IMR-90 (cell line): ENCODE results near the gene HS3ST5. TPM values are rescaled to one million over a fixed set of nuclear protein-coding genes. Genes with fewer than 3 reads are reported as not detected.

ENCODE experiments used
- ATAC-seq: fragments of 200-7000 bp; cut with Tn5 transposase; 2 replicates; pipeline ENCODE4 v1.9.1; 2020; ENCODE audit warnings: low read depth, mild to moderate bottlenecking, moderate library complexity
- BruUV-seq: library from RNA; stranded (reverse); fragments of 400-500 nt; replicated peaks from 2 replicates; lab custom pipeline; 2021; lab: Mats Ljungman, UMichigan
- CTCF ChIA-PET: fragments of 300-600 bp; formaldehyde crosslinking; extraction: SDS; loops from one replicate; lab custom pipeline; 2021; ENCODE audit warnings: antibody characterized with exemption; lab: Yijun Ruan, JAX
- POLR2A ChIA-PET: fragments of 300-600 bp; sonication (Branson Sonifier 250); formaldehyde crosslinking; loops from one replicate; lab custom pipeline; 2022; ENCODE audit warnings: antibody characterized with exemption; ENCODE audit not compliant: unreplicated experiment; lab: Charles Lee
- DNase-seq: peaks from one replicate; pipeline ENCODE4 v3.0.0; 2013
- H2AFZ ChIP-seq: replicated peaks from 2 replicates; pipeline ENCODE3; 2013; ENCODE audit warnings: low read length, mild to moderate bottlenecking; ENCODE audit not compliant: poor library complexity
- H2AK5ac ChIP-seq: 2 replicates; pipeline ENCODE4 v1.6.1; 2013; ENCODE audit warnings: low read depth, low read length, inconsistent platforms
- H2AK9ac ChIP-seq: replicated peaks from 2 replicates; pipeline ENCODE3; 2013; ENCODE audit warnings: mild to moderate bottlenecking, low read depth, low read length, moderate library complexity; ENCODE audit not compliant: poor library complexity
- H2BK120ac ChIP-seq: 2 replicates; pipeline ENCODE4 v1.6.1; 2013; ENCODE audit warnings: low read depth, low read length, inconsistent platforms
- H2BK15ac ChIP-seq: 3 replicates; pipeline ENCODE4 v1.6.1; 2013; ENCODE audit warnings: low read depth, low read length, inconsistent platforms
- H2BK20ac ChIP-seq: 2 replicates; pipeline ENCODE4 v1.6.1; 2013; ENCODE audit warnings: low read depth, mild to moderate bottlenecking, inconsistent platforms, low read length, moderate library complexity
- H2BK5ac ChIP-seq: 2 replicates; pipeline ENCODE4 v1.6.1; 2013; ENCODE audit warnings: mild to moderate bottlenecking, low read depth, low read length, inconsistent platforms; ENCODE audit not compliant: poor library complexity, severe bottlenecking
- H3K14ac ChIP-seq: replicated peaks from 2 replicates; pipeline ENCODE4 v1.6.1; 2013; ENCODE audit warnings: low read depth, low read length, inconsistent platforms
- H3K18ac ChIP-seq: 2 replicates; pipeline ENCODE4 v1.6.1; 2013; ENCODE audit warnings: low read depth, low read length, control low read depth
- H3K23ac ChIP-seq: 2 replicates; pipeline ENCODE4 v1.6.1; 2013; ENCODE audit warnings: low read depth, low read length, inconsistent platforms
- H3K27ac ChIP-seq: 2 replicates; pipeline ENCODE4 v1.5.1; 2013; ENCODE audit warnings: mild to moderate bottlenecking, control low read depth, low read length; ENCODE audit not compliant: insufficient read depth
- H3K27me3 ChIP-seq: 2 replicates; pipeline ENCODE4 v1.6.1; 2013; ENCODE audit warnings: low read length; ENCODE audit not compliant: control insufficient read depth, insufficient read depth
- H3K36me3 ChIP-seq: 2 replicates; pipeline ENCODE4 v1.6.1; 2013; ENCODE audit warnings: low read length, mixed read lengths; ENCODE audit not compliant: control insufficient read depth, insufficient read depth
- H3K4ac ChIP-seq: 2 replicates; pipeline ENCODE4 v1.6.1; 2013; ENCODE audit warnings: low read depth, low read length, inconsistent platforms
- H3K4me1 ChIP-seq: 2 replicates; pipeline ENCODE4 v1.6.1; 2013; ENCODE audit warnings: low read length, mixed read lengths; ENCODE audit not compliant: control insufficient read depth, insufficient read depth
- H3K4me2 ChIP-seq: 2 replicates; pipeline ENCODE4 v1.6.1; 2013; ENCODE audit warnings: low read depth, mild to moderate bottlenecking, control low read depth, low read length, moderate library complexity
- H3K4me3 ChIP-seq: 2 replicates; pipeline ENCODE4 v1.5.1; 2013; ENCODE audit warnings: low read depth, mild to moderate bottlenecking, control low read depth, low read length, moderate library complexity; ENCODE audit not compliant: insufficient read depth
- H3K56ac ChIP-seq: 2 replicates; pipeline ENCODE4 v1.6.1; 2013; ENCODE audit warnings: low read length, inconsistent platforms; ENCODE audit not compliant: insufficient read depth; ENCODE audit errors: extremely low read depth
- H3K79me1 ChIP-seq, 2 experiments: 2 replicates each; pipeline ENCODE4 v1.6.1; 2013; ENCODE audit warnings: low read length in 2 of 2, inconsistent platforms in 1 of 2, low read depth in 1 of 2
- H3K9ac ChIP-seq: 2 replicates; pipeline ENCODE4 v1.6.1; 2013; ENCODE audit warnings: low read depth, low read length, control low read depth
- H3K9me1 ChIP-seq: 2 replicates; pipeline ENCODE4 v1.6.1; 2013; ENCODE audit warnings: low read length, inconsistent platforms; ENCODE audit not compliant: insufficient read depth
- H3K9me3 ChIP-seq: 2 replicates; pipeline ENCODE4 v1.6.1; 2013; ENCODE audit warnings: low read length; ENCODE audit not compliant: control insufficient read depth, insufficient read depth
- H4K20me1 ChIP-seq: 2 replicates; pipeline ENCODE4 v1.6.1; 2013; ENCODE audit warnings: low read length, inconsistent platforms; ENCODE audit not compliant: insufficient read depth
- H4K5ac ChIP-seq: 2 replicates; pipeline ENCODE4 v1.6.1; 2013; ENCODE audit warnings: mild to moderate bottlenecking, low read depth, low read length, control low read depth
- H4K8ac ChIP-seq, 2 experiments: 2 replicates each; pipeline ENCODE4 v1.6.1; 2013; ENCODE audit warnings: low read depth in 2 of 2, low read length in 2 of 2, control low read depth in 1 of 2, inconsistent platforms in 1 of 2
- H4K91ac ChIP-seq: 2 replicates; pipeline ENCODE4 v1.6.1; 2013; ENCODE audit warnings: low read depth, low read length, inconsistent platforms; ENCODE audit not compliant: insufficient read depth
- CEBPB ChIP-seq: IDR thresholded peaks from 2 replicates; pipeline ENCODE4 v1.6.1; 2012; ENCODE audit warnings: low read depth, low read length, improper control_type of control experiment
- CHD1 ChIP-seq: IDR thresholded peaks from 2 replicates; pipeline ENCODE4 v1.6.1; 2012; ENCODE audit warnings: low read depth, low read length, improper control_type of control experiment
- CTCF ChIP-seq: conservative IDR thresholded peaks from 2 replicates; pipeline ENCODE4 v1.5.1; 2012; ENCODE audit warnings: mild to moderate bottlenecking, low read depth, low read length, improper control_type of control experiment
- ELK1 ChIP-seq: fragments of 150-350 bp; IDR thresholded peaks from 2 replicates; pipeline ENCODE4 v1.6.1; 2016; ENCODE audit warnings: low read depth, mild to moderate bottlenecking, low read length, moderate library complexity, borderline replicate concordance
- FOS ChIP-seq: fragments of 150-350 bp; IDR thresholded peaks from 2 replicates; pipeline ENCODE4 v1.6.1; 2016; ENCODE audit warnings: low read depth, low read length
- MAZ ChIP-seq: IDR thresholded peaks from 2 replicates; pipeline ENCODE4 v1.6.1; 2012; ENCODE audit warnings: low read depth, mild to moderate bottlenecking, low read length, improper control_type of control experiment, moderate library complexity, borderline replicate concordance
- POLR2A ChIP-seq: IDR thresholded peaks from 2 replicates; pipeline ENCODE4 v1.6.1; 2012; ENCODE audit warnings: mild to moderate bottlenecking, low read depth, low read length
- RCOR1 ChIP-seq: IDR thresholded peaks from 2 replicates; pipeline ENCODE4 v1.6.1; 2012; ENCODE audit warnings: mild to moderate bottlenecking, low read length, improper control_type of control experiment; ENCODE audit not compliant: insufficient replicate concordance
- SMC3 ChIP-seq: fragments of 150-350 bp; IDR thresholded peaks from 2 replicates; pipeline ENCODE4 v1.6.1; 2016; ENCODE audit warnings: low read depth, mild to moderate bottlenecking, antibody characterized with exemption, low read length, moderate library complexity
- WGBS, 2 experiments: methylation state at CpG; one replicate each; pipeline versions ENCODE4 v1.1.5 to v1.1.7; 2013; ENCODE audit warnings: missing lambda C conversion rate in 2 of 2; ENCODE audit not compliant: insufficient read length in 1 of 2; ENCODE audit errors: extremely low coverage in 2 of 2; 5-methylcytosine and 5-hydroxymethylcytosine counted together
- dilution Hi-C: fragments of 300-500 bp; cut with HindIII; formaldehyde crosslinking; loops from one replicate; pipeline ENCODE4 v1.14.3; 2018; ENCODE audit warnings: low sequenced_read_pairs; ENCODE audit not compliant: unreplicated experiment
- in situ Hi-C: fragments of 300-500 bp; cut with MboI; formaldehyde crosslinking; loops from 3 replicates; pipeline ENCODE4 v1.14.3; 2019; ENCODE audit warnings: low sequenced_read_pairs, inconsistent platforms, mixed read lengths
- intact Hi-C: fragments of 100-400 bp; cut with micrococcal nuclease; formaldehyde crosslinking; loops from 2 replicates; pipeline ENCODE4 v1.10.0; 2022
- polyA plus RNA-seq, 3 experiments: library from polyadenylated mRNA; depleted of rRNA; stranded (reverse); fragments of >200 nt; gene quantifications; 2 replicates each; pipeline ENCODE4 v1.2.3, GENCODE V29; 2012; ENCODE audit warnings: low replicate concordance in 1 of 3
- total RNA-seq: library from RNA; depleted of rRNA; stranded (reverse); fragments of >200 nt; gene quantifications from 2 replicates; pipeline ENCODE4 v1.2.3, GENCODE V29; 2012

The HS3ST5 gene
- total and polyA plus RNA-seq, 2 of the 4 experiments (the other 2 are of a cell fraction): not detected

- Histone ChIP-seq H2AK9ac (no peak overlapping the region), H3K36me3 (no peaks in the 10 kb centered on the region), H2BK5ac (no peak overlapping the region), H3K56ac (no peak overlapping the region), H3K14ac (no peak overlapping the region), H3K9me3 (no peaks in the 10 kb centered on the region; the same call in 1 of the 2 replicates), H4K91ac (no peak overlapping the region), H3K9ac (no peak overlapping the region), H3K9me1 (no peaks in the 10 kb centered on the region), H3K4me1 (no peaks in the 10 kb centered on the region), H3K4me2 (no peak overlapping the region), H3K27ac (no peak overlapping the region), H2BK15ac (no peak overlapping the region), H4K8ac (no peak overlapping the region), H4K20me1 (no peaks in the 10 kb centered on the region), H2AK5ac (no peak overlapping the region), H2AFZ (no peak overlapping the region), H2BK120ac (no peak overlapping the region), H3K18ac (no peak overlapping the region), H3K23ac (no peak overlapping the region), H2BK20ac (no peak overlapping the region), H3K79me1 (no peaks in the 10 kb centered on the region), H3K4me3 (no peak overlapping the region), H4K5ac (no peak overlapping the region), H3K4ac (no peak overlapping the region), H3K27me3 (no peaks in the 10 kb centered on the region; the same call in none of the 2 replicates)
- BruUV-seq: no TSS peak
- in situ Hi-C loops (no loop called here), dilution Hi-C loops (no loop called here), intact Hi-C loops (no loop called here)
- POLR2A ChIA-PET: no interaction called here
- no peak for TF ChIP-seq SMC3
- no peak for TF ChIP-seq ELK1
- no peak for TF ChIP-seq RCOR1
- no peak for TF ChIP-seq CTCF
- TF ChIP-seq FOS: no peak
- no peak for TF ChIP-seq CHD1
- peak; percentile 76 for TF ChIP-seq CEBPB
- TF ChIP-seq POLR2A: no peak
- TF ChIP-seq MAZ: no peak
- CTCF ChIA-PET: interaction anchor here (0.6 kb wide), 2 partner anchors 97 to 146 kb away, joined by 4 read pairs; no protein-coding TSS in a partner anchor
- WGBS, 2 experiments: 0 to 100% methylated on average over 1 of the region's 3 CpGs
- DNase-seq (no peak), ATAC-seq (no peak)
These were observed 261.1 kb downstream of the HS3ST5 start for GRCh38 chr6:114081730-114082129.
